Stimulated activated CD8-positive, alpha-beta memory T cell treated with anti-CD3 and anti-CD28 coated beads, Interleukin-4, amount 100 ng/mL, for 24 hours (primary cell): ENCODE results near the gene ZMIZ1.

Experiments
- DNase-seq: peaks from one replicate; pipeline ENCODE4 v3.0.0-alpha.2; 2020; ENCODE audit warnings: low read depth

Gene ZMIZ1

DNA sequence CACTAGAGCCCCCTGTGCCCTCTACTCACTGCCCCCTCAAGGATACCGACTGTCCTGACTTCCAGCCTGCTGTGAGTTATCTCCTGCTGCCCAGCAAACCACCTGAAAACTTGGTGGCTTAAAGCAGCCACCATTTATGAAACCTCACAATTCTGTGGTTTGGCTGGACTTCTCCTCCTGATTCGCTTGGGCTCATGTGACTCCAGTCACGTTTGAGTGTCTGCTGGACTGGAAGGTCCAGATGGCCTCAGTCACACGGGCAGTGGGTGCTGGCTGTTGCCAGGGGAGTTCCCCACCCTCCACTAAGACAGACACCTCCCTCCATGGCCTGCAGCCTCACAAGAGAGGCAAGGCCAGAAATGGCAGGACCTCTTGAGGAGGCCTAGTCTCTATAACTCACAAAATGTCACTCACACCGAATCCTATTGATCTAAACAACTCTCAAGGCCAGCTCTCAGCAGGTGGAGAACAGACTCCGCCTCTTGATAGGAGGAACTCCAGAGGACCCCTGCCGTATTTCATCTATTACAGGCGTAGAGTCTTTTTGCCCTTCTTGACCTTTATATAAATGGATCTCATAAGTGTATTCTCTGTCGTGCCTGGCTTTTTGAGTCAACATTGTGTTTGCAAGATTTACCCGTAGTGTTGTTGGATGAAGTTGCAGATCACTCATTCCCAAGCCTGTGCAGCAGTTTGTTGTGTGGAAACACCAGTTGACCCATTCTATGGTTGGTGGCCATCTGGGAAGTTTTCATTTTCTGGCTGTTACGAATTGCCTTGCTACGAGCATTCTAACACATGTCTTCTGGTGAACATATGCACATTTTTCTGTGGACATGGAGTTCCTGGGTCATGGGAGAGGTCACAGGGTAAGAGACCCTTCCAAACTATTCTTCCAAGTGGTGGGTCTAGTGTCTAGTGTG lies 48.3 kb downstream of the ZMIZ1 start:
- DNase-seq = no peak

DNA sequence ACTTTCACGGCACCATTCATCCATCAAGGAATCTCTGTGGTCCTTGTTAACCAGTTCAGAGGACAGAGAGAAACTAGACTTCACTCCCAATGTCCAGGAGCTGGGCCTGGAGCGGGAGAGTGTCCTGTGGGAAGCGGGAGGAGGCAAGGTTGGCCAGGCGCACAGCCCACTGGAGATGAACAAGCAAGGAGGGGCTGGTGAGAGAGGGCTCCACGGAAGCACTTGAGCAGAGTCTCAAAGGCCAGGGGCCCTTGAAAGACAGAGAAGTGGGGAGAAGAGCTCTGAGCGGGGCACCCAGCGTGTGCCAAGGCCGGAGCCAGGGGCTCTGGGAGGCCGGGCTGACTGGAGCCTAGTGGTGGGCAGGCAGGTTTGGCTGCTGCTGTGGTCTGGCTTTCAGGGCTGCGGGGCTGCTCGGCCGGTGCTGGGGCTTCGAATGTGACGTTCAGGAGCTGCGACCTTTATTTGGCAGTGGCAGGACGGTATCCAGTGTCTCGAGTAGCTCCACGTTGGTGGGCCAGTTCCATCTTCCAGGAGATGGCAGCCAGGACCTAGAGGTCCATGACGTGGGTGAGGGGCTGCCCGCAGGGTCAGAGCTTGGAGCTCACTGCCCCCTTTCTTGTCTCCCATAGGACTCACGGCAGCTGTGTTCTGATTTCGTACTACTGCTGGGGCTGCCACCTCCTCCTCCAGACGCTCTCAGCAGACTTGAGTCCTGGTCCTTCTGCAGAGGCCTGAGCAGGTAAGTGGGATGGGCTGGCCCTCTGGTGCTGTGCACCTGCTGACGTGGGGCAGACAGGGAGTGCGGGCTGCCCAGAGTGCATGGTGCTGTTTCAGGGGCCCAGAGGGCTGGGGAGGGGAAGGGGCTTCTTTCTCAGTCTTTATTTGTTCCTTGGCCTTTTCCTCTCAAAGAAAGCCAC lies 49.8 kb downstream of the ZMIZ1 start:
- DNase-seq = no peak

DNA sequence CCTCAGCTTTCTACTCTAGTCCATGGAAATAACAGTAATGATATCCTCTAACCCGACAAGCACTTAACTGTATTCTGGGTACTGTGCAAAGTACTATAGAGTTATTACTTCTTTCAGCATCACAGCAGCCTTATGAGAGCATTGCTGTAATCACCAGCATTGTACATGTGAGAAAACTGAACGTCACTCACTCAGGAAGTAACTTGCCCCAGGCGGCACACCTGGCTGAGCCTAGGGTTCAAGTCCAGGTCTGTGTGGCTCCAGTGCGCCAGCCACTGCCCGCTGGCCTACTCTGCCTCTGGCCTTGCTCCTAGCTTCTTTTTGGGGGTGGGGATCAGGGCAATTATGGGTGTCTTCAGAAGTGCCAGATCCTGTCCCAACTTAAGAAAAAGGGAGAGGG lies 50.5 kb downstream of the ZMIZ1 start:
- DNase-seq = no peak

DNA sequence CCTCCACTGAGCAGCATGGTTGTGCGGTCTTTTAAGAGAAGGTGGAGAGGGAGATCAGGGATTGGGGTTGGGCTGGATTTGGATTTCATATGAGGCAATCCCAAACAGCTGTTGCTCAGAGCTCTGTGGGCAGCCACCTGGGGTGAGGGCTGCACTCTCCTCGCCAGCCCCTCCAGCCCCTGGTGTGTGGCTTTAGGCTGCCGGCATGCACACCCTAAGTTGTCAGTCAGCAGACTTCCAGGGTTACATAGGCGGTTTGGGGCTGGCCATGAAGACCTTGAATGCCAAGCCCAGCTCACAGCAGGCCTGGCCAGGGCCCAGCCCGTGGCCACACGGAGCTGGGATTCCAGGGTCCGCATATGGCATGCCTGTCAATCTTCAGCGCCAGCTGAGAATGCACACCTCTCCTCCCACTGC lies 54.8 kb downstream of the ZMIZ1 start:
- DNase-seq = no peak

DNA sequence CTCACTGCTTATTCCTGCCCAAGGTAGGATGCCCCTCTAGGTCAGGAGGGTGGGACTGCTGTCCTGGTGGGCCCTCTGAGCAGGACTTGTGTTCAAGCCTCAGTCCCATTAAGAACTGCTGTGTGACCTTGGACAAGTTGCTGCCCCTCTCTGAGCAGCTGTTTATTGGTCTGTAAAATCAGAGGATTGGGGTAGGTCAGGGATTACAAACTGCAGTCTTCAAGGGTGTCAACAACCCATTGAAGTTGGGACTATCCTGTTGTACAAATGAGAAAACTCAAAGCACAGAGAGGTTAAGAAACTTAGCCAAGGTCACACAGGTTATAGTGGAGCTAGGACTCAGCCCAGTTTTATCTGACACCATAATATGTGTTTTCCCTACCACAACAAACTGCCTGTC lies 55.3 kb downstream of the ZMIZ1 start:
- no peak for DNase-seq

DNA sequence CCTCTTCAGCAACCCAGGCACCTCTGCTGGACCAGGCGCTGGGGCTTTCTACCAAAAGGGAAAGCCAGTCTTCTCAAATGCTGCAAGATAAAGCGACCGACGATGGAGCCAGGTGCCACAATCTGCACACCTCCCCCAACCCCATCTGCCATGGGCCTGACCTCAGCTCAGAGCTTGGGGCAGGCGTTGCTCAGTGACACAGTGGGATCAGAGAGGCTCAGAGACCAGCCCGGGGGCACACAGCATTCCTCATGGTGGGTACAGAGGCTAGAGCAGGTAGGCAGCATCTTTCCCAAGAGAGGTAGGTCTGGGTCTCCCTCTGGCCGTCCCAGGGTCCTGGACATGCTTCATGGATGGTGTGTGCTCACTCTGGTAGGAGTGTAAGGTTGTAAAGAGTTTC lies 56.3 kb downstream of the ZMIZ1 start:
- no peak for DNase-seq

DNA sequence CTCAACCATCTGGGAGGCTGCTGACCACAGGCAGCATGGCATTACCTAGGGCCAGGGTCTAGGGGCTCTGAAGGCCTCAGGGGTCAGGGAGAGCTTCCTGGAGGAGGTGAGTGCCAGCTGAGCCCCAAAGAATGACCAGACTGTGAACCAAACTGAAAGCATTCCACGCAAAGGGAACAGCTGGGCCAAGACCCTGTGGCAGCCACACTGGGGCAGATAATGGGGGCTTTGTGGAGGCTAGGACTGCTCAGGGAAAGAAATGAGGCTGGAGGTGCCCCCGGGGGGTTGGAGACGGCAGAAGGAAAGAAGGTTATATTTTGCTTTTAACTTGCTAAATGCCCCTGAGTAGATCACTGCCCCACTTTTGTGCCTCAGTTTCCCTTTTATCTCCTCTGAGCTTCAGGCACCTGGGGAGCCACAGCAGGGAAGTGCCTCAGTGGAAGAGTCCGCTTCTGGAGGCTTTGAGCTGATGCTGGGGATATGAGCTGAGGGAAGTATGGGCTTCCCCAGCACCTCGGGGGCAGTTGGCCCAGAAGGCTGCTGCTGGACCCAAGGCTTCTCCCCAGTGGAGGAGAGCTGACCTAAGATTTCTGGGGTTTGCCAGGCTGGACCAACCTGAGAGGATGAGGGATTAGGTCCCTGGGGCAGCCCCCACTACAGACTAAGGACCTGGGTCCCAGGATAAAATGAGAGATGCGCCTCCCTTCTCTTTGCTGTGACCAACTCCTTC lies 57.8 kb downstream of the ZMIZ1 start:
- DNase-seq = no peak

DNA sequence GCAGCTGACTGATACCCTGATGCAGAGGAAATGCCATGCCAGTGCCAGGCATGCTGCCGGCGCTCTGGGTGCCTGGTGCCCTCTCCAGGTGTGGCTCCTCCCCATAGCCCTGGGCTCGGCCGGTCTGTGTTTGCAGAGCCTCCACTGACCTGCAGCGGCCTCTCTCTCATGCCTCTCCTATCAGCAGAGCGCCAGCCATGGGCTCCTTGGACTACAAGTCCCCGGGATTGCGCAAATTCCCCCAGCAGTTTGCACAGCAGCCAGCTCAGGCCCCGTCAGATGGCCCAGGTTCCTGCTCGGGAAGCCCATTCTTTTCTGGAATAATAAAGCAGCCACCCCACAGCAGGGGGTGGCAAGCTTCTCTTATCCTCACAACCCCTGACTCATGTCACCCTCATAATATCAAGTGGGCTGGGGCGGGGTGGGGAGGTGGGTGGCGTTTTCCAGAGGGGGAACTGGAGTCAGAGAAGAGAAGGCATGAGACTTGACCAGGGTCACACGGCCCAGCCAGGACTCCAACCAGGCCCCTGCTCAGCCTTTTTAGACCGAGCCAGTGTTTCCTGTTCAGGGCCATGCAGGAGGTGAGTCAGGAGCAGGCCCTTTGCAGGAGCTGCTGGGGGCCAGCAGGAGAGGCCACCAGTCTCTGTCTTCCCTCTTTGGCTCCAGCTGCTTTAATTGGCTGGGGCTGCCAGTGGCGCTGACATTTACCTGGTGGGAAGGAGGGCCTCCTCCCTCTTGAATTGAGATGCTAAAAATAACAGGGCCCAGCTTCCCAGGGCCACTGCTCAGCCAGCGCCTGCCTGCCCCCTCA lies 58.6 kb downstream of the ZMIZ1 start:
- no peak for DNase-seq

DNA sequence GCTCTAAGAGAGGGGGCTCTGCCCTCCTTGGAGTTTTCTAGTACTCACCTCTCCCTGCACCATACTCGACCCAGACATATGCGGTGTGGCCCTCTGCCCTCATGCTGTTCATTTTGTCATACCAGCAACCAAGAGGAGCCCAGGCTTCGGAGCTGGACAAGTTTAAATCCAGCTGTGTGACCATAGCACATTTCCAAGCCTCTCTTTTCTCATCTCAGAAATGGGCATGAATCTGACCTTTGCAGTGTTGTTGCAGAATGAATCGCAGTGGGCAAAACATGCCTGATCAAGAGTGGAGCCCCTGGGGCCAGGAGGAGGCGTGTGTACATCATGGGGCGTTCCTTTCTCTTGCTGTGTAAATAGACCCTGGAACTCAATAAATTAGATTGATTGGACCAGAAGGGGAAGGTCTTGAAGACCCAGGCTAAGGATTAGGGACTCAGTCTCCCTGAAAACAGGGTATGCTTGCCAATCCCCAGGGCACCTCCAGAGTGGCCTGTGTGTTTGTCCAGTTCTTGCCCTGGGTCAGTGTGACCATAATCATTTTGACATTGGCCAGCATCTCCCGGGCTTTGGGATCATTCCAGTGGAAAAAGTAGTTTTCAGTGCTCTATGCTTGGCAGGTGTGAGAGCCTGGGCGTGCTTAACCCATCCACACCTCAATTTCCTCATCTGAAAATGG lies 59.6 kb downstream of the ZMIZ1 start:
- no peak for DNase-seq

DNA sequence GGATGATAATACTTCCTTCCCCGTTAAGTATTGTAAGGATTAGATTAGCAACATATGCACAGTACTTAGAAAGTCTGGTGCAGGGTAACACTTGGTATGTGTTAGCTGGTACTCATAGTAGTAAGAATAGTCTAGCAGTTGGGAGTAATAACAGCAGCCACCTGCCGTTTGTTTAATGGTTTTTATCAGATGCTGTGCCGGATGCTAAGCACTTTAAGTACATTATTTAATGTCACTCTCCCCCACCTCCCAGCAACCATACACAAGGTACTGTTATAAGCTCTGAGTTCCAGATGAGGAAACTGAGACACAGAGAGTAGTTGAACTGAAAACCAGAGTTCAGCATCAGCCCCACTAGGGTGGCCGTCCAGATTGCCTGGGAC lies 60.1 kb downstream of the ZMIZ1 start:
- no peak for DNase-seq

DNA sequence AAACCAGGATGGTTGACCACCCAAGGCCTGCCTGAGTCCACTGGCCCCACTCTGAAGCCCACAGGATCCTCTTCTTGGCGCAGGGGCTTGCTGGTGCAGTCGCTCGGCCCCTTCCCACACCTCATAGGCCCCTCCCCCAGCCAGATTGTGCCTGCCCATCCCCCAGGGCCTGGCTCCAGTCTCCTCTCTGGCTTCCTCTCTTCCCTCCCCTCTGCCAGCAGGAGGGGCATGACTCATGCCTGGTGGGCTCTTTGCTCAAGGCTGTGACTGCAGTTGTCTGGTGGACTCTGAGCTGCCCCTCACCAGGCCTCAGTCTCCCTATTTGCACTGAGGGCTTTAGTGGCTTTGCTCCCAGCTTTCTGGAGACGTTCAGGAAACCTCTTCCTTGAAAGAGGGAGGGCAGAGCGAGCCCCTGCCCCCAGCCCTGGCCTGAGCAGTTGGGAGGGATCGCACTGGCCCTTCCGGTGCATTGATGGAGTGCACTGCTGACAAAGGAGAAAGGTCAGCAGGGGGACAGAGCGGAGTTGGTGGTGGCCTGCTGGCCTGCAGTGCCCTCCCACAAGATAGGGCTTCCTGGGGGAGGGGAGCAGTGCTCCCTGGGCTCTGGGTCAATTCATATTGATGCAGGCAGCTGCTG lies 60.7 kb downstream of the ZMIZ1 start:
- no peak for DNase-seq

DNA sequence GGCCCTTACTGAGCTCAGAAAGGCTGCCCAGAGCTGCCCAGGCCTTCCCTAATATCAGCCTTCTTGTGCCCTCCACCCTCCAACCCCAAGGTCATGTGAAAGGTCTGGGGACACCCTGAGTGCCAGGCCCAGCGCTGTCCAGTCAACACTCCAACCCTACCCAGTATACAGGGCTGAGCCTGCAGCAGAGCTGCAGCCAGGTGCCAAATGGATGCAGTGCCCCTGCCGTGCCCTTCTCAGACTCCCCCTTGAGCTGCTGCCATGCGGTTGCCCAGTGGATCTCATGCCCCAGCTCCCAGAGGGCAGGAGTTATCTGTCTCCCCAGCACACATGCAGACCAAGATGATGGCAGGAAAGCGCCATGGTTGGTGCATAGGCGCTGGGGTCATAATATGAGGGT lies 61.5 kb downstream of the ZMIZ1 start:
- DNase-seq = no peak

DNA sequence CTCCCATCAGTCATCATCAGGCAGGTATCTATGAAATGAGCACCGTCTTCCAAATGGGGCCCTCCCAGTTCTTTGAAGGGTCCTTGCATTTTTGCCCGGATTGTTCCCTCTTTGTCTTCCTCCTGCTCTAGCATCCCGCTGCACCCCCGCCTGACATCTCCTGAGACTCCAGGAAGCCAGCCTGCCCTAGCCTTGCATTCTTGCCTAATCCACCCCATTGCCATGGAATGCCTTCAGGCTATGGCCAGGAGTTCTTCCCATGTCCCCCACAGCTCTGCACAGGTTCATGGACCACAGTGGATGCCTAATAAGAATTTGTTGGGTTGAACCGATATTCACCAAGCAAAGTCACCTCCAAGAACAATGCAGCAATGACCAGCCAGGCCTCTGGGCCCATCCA lies 62.1 kb downstream of the ZMIZ1 start:
- DNase-seq = no peak

DNA sequence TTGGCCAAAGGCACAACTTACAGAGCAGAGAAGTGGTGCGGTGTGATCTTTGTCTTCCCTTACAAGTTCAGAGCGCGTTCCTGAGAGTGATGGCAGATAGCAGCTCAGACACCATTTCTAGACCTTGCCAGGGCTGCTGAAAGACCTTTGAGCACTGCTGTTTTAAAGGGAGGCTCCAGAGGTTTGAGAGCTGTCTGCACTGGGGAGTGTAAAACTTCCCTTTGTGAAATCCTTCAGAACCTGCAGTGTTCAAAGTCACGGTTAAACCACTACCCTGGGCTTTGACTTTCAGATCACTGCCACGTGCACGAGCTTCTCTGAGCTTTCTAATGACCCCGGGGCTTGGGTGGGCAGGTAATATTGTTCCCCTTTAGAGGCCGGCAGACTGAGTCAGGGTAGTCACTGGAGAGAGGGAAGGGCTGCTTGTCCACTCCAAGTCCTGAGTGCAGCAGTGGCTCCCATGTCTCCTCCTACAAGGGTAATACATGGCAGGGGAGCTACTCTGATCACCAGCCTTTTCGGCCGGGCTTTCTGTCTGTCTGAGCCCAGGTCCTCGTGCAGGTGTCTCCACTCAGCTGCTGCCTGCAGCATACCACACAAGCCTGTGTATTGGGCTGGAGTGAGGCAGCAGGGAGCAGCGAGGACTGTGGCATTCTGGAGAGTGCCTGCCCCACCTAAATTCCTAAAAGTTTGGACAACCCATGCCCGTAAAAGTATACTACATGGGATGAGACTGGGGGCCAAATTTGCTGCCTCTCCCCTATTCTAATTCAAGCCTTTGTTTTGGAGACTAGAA lies 63.3 kb downstream of the ZMIZ1 start:
- no peak for DNase-seq

DNA sequence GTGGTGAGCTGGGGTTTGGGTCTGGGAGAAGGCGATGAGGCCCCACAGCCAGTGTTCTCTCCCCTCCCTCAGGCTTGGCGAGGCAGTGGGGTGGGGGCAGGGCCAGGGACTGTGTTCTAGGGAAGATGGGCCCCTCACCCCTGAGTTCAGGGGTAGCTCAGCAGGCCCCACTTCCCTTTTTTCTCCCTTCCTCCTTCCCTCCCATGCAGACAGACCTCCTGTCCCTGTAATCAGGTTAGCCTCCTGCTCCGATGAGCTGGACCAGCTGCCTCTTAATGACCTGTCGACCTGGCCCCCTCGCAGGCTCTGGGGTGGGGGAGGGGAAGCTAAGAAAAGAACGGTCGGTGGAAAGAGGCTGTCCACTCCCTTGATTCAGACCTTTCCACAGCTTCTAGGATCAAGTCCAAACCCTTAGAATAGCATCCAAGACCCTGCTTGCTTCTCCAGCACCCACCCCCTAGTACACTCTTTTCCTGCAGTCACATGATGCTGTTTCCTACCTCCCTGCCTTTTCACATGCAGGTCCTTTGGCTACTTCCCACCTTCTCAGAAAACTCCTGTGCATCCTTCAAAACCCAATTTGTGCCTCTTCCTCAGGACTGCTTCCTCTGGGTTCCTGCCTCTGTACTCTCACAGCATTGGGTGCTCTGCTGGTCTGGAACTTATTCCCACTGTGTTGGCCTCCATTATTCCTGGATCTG lies 64.1 kb downstream of the ZMIZ1 start:
- no peak for DNase-seq

DNA sequence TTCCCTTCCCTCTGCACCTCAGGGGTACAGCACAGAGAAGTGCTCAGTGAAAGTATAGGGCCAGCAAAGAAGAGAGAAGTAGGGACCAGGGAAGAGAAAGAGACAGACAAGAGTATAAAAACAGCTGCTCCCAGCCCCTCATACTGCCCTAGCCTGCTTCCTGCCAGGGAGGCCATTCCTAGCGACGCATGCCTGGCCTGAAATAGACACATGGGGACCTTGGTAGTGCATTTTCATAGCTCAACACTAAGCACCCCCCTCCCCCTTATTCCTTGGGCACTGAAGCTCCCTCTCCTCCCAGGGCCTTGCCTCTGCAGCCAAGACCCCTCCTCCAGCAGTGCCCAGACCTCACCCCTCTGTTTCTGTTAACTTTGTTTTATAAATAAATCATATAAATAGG lies 64.7 kb downstream of the ZMIZ1 start:
- DNase-seq = no peak

DNA sequence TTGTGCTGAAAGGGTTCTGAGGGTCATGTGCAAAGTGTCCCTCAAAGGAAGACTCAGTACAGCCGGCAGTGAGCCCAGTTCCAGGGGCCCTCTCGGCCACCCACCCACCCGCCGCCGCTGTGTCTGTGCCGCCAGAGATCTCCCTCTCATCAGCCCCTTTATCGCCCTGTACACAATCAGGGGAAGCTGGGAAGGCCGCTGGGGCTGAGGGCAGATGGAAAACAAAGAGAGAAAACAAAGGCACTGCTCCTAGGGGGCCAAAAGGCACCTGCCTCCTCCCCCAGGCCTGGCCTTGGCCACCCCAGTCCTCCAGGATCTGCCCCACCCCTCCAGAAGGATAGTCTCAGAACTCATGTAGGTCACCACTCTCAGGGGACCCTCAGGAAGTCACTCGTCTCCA lies 67.0 kb downstream of the ZMIZ1 start:
- no peak for DNase-seq

DNA sequence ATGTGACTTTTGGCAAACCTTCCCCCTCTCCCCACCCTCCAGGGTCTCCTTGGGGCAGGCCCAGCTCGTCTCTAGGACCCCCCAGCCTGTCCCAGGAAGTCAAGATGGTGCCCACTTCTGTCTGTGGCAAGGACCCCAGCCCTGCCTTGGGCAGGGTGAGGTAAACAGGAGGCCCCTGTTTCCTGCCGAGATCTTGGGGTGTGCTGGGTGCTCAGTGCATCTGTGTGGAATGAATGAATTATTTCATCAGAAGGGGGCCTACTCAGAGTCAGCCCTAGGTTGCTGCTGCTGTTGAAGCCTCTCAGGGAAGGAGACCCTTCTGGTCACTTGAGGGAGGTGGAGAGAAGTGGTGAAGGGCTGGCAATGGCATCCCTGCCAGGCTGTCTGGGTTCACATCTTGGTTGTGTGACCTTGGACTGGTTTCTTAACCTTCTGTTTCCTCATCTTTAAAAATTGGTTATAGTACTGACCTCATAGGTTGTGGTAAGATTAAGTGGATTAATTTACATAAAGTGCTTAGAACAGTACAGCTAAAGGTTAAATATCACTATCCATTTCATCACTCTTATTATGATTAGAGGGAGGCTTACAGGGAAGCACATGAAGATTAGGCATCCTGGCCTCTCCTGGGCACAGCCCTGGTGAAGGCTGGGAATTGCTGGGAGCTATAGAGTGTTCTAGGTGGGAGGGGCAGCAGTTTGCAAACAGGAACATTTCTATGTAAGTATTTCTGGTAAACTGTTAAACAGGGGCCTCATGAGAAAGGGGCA lies 67.7 kb downstream of the ZMIZ1 start:
- no peak for DNase-seq
